HG02943 (cell line): ENCODE measurements around the gene GLIS2.

Experiments
- ATAC-seq: cut with Tn5 transposase; IDR thresholded peaks from one replicate; pipeline ENCODE4 v1.9.1; 2021; ENCODE audit warnings: mild to moderate bottlenecking, low read depth, moderate library complexity; ENCODE audit not compliant: unreplicated experiment

Gene GLIS2

GRCh38 chr16:4349332-4349731, 33.5 kb downstream of the GLIS2 start:
- no peak for ATAC-seq

GRCh38 chr16:4350365-4350786, 34.5 kb downstream of the GLIS2 start:
- peak; percentile 20 for ATAC-seq

GRCh38 chr16:4350787-4351659, 35.2 kb downstream of the GLIS2 start, which contains the start of gene PAM16:
Gene PAM16, minus strand, starts transcription at chr16:4351321. Its CDS starts 87 bp downstream, at chr16:4351234.
- peak; percentile 90 for ATAC-seq

GRCh38 chr16:4351880-4352279, 36.0 kb downstream of the GLIS2 start:
- no peak for ATAC-seq

- ATAC-seq = no peak
Observed at GRCh38 chr16:4352843-4353242, 37.0 kb downstream of the GLIS2 start.

GRCh38 chr16:4353675-4354074, 37.8 kb downstream of the GLIS2 start:
- no peak for ATAC-seq

GRCh38 chr16:4354512-4355409, 38.9 kb downstream of the GLIS2 start:
- ATAC-seq = no peak

- ATAC-seq = no peak
Observed at GRCh38 chr16:4356820-4357219, 41.0 kb downstream of the GLIS2 start.

- no peak for ATAC-seq
Observed at GRCh38 chr16:4358236-4358635, 42.4 kb downstream of the GLIS2 start.

- ATAC-seq = no peak
Observed at GRCh38 chr16:4358831-4359561, 43.1 kb downstream of the GLIS2 start.

- ATAC-seq = no peak
Observed at GRCh38 chr16:4359914-4360313, 44.0 kb downstream of the GLIS2 start.

- no peak for ATAC-seq
Observed at GRCh38 chr16:4360538-4361021, 44.7 kb downstream of the GLIS2 start.

- ATAC-seq = no peak
Observed at GRCh38 chr16:4361033-4361943, 45.4 kb downstream of the GLIS2 start.

- ATAC-seq = no peak
Observed at GRCh38 chr16:4361944-4362311, 46.1 kb downstream of the GLIS2 start.

GRCh38 chr16:4362476-4363135, 46.7 kb downstream of the GLIS2 start:
- no peak for ATAC-seq

GRCh38 chr16:4364196-4365013, 48.5 kb downstream of the GLIS2 start:
- ATAC-seq = no peak

- no peak for ATAC-seq
Observed at GRCh38 chr16:4365014-4365406, 49.1 kb downstream of the GLIS2 start.

- no peak for ATAC-seq
Observed at GRCh38 chr16:4365615-4366014, 49.7 kb downstream of the GLIS2 start.
